Endothelial cell of umbilical vein (primary cell): ENCODE results near the gene ITPRIP. TPM values are rescaled to one million over a fixed set of nuclear protein-coding genes. Genes with fewer than 3 reads are reported as not detected.

Source experiments
- BruUV-seq: library from RNA; stranded (reverse); fragments of 400-500 nt; replicated peaks from 2 replicates; lab custom pipeline; 2021; lab: Mats Ljungman, UMichigan
- CTCF ChIA-PET: fragments of 300-600, 350-600 bp; sonication (Branson Sonifier 250); formaldehyde crosslinking; loops from one replicate; lab custom pipeline; 2021; ENCODE audit warnings: antibody characterized with exemption, inconsistent platforms; lab: Charles Lee
- POLR2A ChIA-PET: fragments of 300-600, 350-600 bp; sonication (Branson Sonifier 250); formaldehyde crosslinking; loops from one replicate; lab custom pipeline; 2021; ENCODE audit warnings: antibody characterized with exemption, inconsistent platforms; lab: Charles Lee
- DNase-seq: peaks from one replicate; pipeline ENCODE4 v3.0.0-alpha.2; 2011; ENCODE audit warnings: low read depth, low spot score
- FAIRE-seq: peaks from 2 replicates; lab custom pipeline; 2011; peaks lifted over from hg19 to GRCh38; lab: Jason Lieb, UNC
- H2AFZ ChIP-seq: 2 replicates; pipeline ENCODE4 v1.6.0; 2012; ENCODE audit warnings: low read depth, low read length, control low read depth, inconsistent platforms
- H3K27ac ChIP-seq: 2 replicates; pipeline ENCODE4 v1.5.1; 2011; ENCODE audit warnings: low read depth, mild to moderate bottlenecking, control low read depth, low read length, moderate library complexity; ENCODE audit not compliant: insufficient read depth
- H3K27me3 ChIP-seq, 2 experiments: 2 replicates each; pipeline versions ENCODE4 v1.6.0 to v1.6.1; 2011; ENCODE audit warnings: low read length in 2 of 2, mixed read lengths in 1 of 2; ENCODE audit not compliant: control insufficient read depth in 2 of 2, insufficient read depth in 2 of 2
- H3K36me3 ChIP-seq, 2 experiments: 2 replicates in 1 of 2; 3 replicates in 1 of 2; pipeline ENCODE4 v1.5.1; 2011; ENCODE audit warnings: low read length in 2 of 2, mild to moderate bottlenecking in 1 of 2, moderate library complexity in 1 of 2; ENCODE audit not compliant: control insufficient read depth in 2 of 2, insufficient read depth in 2 of 2; ENCODE audit errors: extremely low read depth in 1 of 2
- H3K4me1 ChIP-seq: 3 replicates; pipeline ENCODE4 v1.5.1; 2011; ENCODE audit warnings: mild to moderate bottlenecking, low read length; ENCODE audit not compliant: control insufficient read depth, insufficient read depth; ENCODE audit errors: extremely low read depth
- H3K4me2 ChIP-seq: 2 replicates; pipeline ENCODE4 v1.6.1; 2011; ENCODE audit warnings: low read length, control low read depth, mixed read lengths; ENCODE audit not compliant: insufficient read depth
- H3K4me3 ChIP-seq, 3 experiments: fragments of 200-600 bp in 1 of 3; sonication (generic), shearing (Covaris generic) in 1 of 3; replicated peaks in 1 of 3; 2 replicates each; pipeline ENCODE4 v1.5.1; 2011 to 2016; ENCODE audit warnings: control low read depth in 3 of 3, low read length in 3 of 3, mild to moderate bottlenecking in 2 of 3, inconsistent platforms in 1 of 3, low read depth in 1 of 3, moderate library complexity in 1 of 3; ENCODE audit not compliant: insufficient read depth in 1 of 3
- H3K79me2 ChIP-seq: 2 replicates; pipeline ENCODE4 v1.6.0; 2012; ENCODE audit warnings: low read length, inconsistent platforms; ENCODE audit not compliant: control insufficient read depth, insufficient read depth
- H3K9ac ChIP-seq: replicated peaks from 2 replicates; pipeline ENCODE3; 2011; ENCODE audit warnings: low read length, control low read depth; ENCODE audit not compliant: insufficient read depth; ENCODE audit errors: extremely low read depth
- H3K9me1 ChIP-seq: replicated peaks from 3 replicates; pipeline ENCODE4 v1.6.0; 2011; ENCODE audit warnings: mild to moderate bottlenecking, low read length; ENCODE audit not compliant: control insufficient read depth, insufficient read depth; ENCODE audit errors: extremely low read depth
- H3K9me3 ChIP-seq: replicated peaks from 2 replicates; pipeline ENCODE4 v1.5.1; 2012; ENCODE audit warnings: low read length, inconsistent platforms; ENCODE audit not compliant: control insufficient read depth, insufficient read depth
- H4K20me1 ChIP-seq: replicated peaks from 2 replicates; pipeline ENCODE3; 2011; ENCODE audit warnings: mild to moderate bottlenecking, low read length; ENCODE audit not compliant: control insufficient read depth, insufficient read depth; ENCODE audit errors: extremely low read depth
- CTCF ChIP-seq, 2 donors: IDR thresholded peaks; 1 replicate in 1 of 2; 2 replicates in 1 of 2; pipeline ENCODE4 v1.5.1; 2011; ENCODE audit warnings: low read length in 2 of 2, mild to moderate bottlenecking in 2 of 2, moderate library complexity in 2 of 2, control low read depth in 1 of 2, inconsistent platforms in 1 of 2, low read depth in 1 of 2; ENCODE audit not compliant: insufficient read depth in 1 of 2; ENCODE audit errors: extremely low read depth in 1 of 2
- EZH2 ChIP-seq: IDR thresholded peaks from 2 replicates; pipeline ENCODE4 v1.6.1; 2012; ENCODE audit warnings: borderline replicate concordance, low read depth, mild to moderate bottlenecking, moderate library complexity, low read length, inconsistent platforms; ENCODE audit not compliant: severe bottlenecking
- FOS ChIP-seq: IDR thresholded peaks from 2 replicates; pipeline ENCODE4 v1.6.1; 2011; ENCODE audit warnings: mild to moderate bottlenecking, low read length, moderate library complexity, borderline replicate concordance; ENCODE audit not compliant: insufficient read depth
- GATA2 ChIP-seq: IDR thresholded peaks from 2 replicates; pipeline ENCODE4 v1.7.0; 2011; ENCODE audit warnings: low read depth, mild to moderate bottlenecking, moderate library complexity, mixed read lengths, low read length; ENCODE audit not compliant: insufficient read length, insufficient read depth
- JUN ChIP-seq: IDR thresholded peaks from 2 replicates; pipeline ENCODE4 v1.6.1; 2011; ENCODE audit warnings: borderline replicate concordance, low read depth; ENCODE audit not compliant: insufficient read length, insufficient read depth
- MAX ChIP-seq: IDR thresholded peaks from 2 replicates; pipeline ENCODE4 v1.6.1; 2011; ENCODE audit not compliant: insufficient read depth, insufficient read length
- MYC ChIP-seq: IDR thresholded peaks from one replicate; pipeline ENCODE4 v1.6.1; 2011; ENCODE audit warnings: mild to moderate bottlenecking, low read depth, low read length
- POLR2A ChIP-seq: IDR thresholded peaks from 2 replicates; pipeline ENCODE4 v1.6.1; 2012; ENCODE audit warnings: low read depth, mild to moderate bottlenecking, control low read depth, low read length
- POLR2AphosphoS5 ChIP-seq: IDR thresholded peaks from 2 replicates; pipeline ENCODE4 v1.6.1; 2012; ENCODE audit warnings: low read depth, mild to moderate bottlenecking, control low read depth, low read length, moderate library complexity; ENCODE audit not compliant: insufficient read depth
- dilution Hi-C: fragments of 300-500 bp; cut with MboI; formaldehyde crosslinking; loops from one replicate; pipeline ENCODE4 v1.15.0; 2019; ENCODE audit warnings: low sequenced_read_pairs; ENCODE audit not compliant: extremely low pct_ligation_motif_present
- intact Hi-C: fragments of 100-400 bp; cut with micrococcal nuclease; formaldehyde crosslinking; loops from one replicate; pipeline ENCODE4 v1.10.0; 2022
- polyA plus RNA-seq, 4 experiments: library from polyadenylated mRNA; depleted of rRNA in 3 of 4; stranded (reverse) in 3 of 4; unstranded in 1 of 4; fragments of >200 nt; gene quantifications; 2 replicates each; pipeline versions ENCODE4 v1.2.1 to v1.2.3, GENCODE V29; 2011 to 2012; ENCODE audit warnings: missing spikeins in 1 of 4
- total RNA-seq: library from RNA; stranded (reverse); gene quantifications from 2 replicates; pipeline ENCODE4 v1.2.3, GENCODE V29; 2021

ITPRIP gene
- total and polyA plus RNA-seq, 2 donors (not counting 3 experiments of a cell fraction or from before 2014, with no cell fraction given) = 31.4 to 33.2 TPM

- dilution Hi-C loops (no loop called here), intact Hi-C loops (no loop called here)
- ChIA-PET CTCF (interaction anchor here (3.9 kb wide), 1 partner anchor 21 kb away, joined by 33 read pairs; no protein-coding TSS in a partner anchor), POLR2A (no interaction called here)
- no peak overlapping the region for H2AFZ ChIP-seq
- peak overlapping the region; percentile 71 for H3K4me2 ChIP-seq
- H3K36me3 ChIP-seq = no peaks in the 10 kb centered on the region
- no peaks in the 10 kb centered on the region for H4K20me1 ChIP-seq
- no peak overlapping the region for H3K9ac ChIP-seq
- no TSS peak for BruUV-seq
- no peak overlapping the region for H3K4me3 ChIP-seq
- peaks cover 82% of the 10 kb centered on the region for H3K4me1 ChIP-seq
- H3K27ac ChIP-seq = peak overlapping the region; percentile 96
- TF ChIP-seq POLR2A (no peak), JUN (no peak), POLR2AphosphoS5 (no peak), GATA2 (no peak), MYC (no peak), FOS (no peak), EZH2 (no peak), CTCF (IDR thresholded peaks at IDR 0.05; ENCODE audit: extremely low read depth in 1 of 2, insufficient read depth in 1 of 2, low read depth in 1 of 2, low read length in 2 of 2) (no peak), MAX (no peak)
- H3K27me3 ChIP-seq = no peaks in the 10 kb centered on the region
- H3K9me3 ChIP-seq = no peaks in the 10 kb centered on the region
- no peak for FAIRE-seq
- no peak for DNase-seq
- no peaks in the 10 kb centered on the region for H3K9me1 ChIP-seq
- H3K79me2 ChIP-seq = peaks cover 88% of the 10 kb centered on the region
These were observed 11.2 kb downstream of the ITPRIP start for GRCh38 chr10:104326991-104327610.
